Skeletal muscle tissue (tissue), 4 donors: Measurements from ENCODE around the gene PRSS27. TPM values are rescaled to one million over a fixed set of nuclear protein-coding genes. Genes with fewer than 3 reads are reported as not detected.

Experiments used
- H3K27ac ChIP-seq: one replicate; pipeline ENCODE4 v1.7.0; 2013; ENCODE audit warnings: mild to moderate bottlenecking, low read depth, low read length, inconsistent platforms
- H3K27me3 ChIP-seq, 3 donors: one replicate each; pipeline ENCODE4 v1.7.0; 2013; ENCODE audit warnings: low read length in 3 of 3; ENCODE audit not compliant: control insufficient read depth in 3 of 3, insufficient read depth in 3 of 3
- H3K36me3 ChIP-seq, 3 donors: one replicate each; pipeline ENCODE4 v1.7.0; 2013; ENCODE audit warnings: low read length in 3 of 3; ENCODE audit not compliant: control insufficient read depth in 3 of 3, insufficient read depth in 3 of 3
- H3K4me1 ChIP-seq, 3 donors: one replicate each; pipeline ENCODE4 v1.7.0; 2013; ENCODE audit warnings: low read length in 3 of 3, mild to moderate bottlenecking in 3 of 3; ENCODE audit not compliant: control insufficient read depth in 3 of 3, insufficient read depth in 3 of 3
- H3K4me3 ChIP-seq, 3 donors: one replicate each; pipeline ENCODE4 v1.7.0; 2013; ENCODE audit warnings: low read length in 3 of 3
- H3K9ac ChIP-seq, 3 donors: one replicate each; pipeline ENCODE4 v1.7.0; 2013; ENCODE audit warnings: low read length in 3 of 3, mild to moderate bottlenecking in 3 of 3, moderate library complexity in 2 of 3, low read depth in 1 of 3
- H3K9me3 ChIP-seq, 3 donors: one replicate each; pipeline ENCODE4 v1.7.0; 2013; ENCODE audit warnings: low read length in 3 of 3; ENCODE audit not compliant: control insufficient read depth in 3 of 3
- total RNA-seq: library from RNA; depleted of rRNA; stranded (reverse); fragments of >200 nt; gene quantifications from one replicate; pipeline ENCODE4 v1.2.3, GENCODE V29; 2014
- donor health status: Osteomylitis.

PRSS27 gene
- total RNA-seq, 1 donor from 2014 or later, result not detected

GRCh38 chr16:2705351-2705750, 14.7 kb downstream of the PRSS27 start:
- no peak overlapping the region for H3K27ac ChIP-seq
- H3K9ac ChIP-seq, result peak overlapping the region in 1 of 3 donors; percentile 14

GRCh38 chr16:2704983-2705275, 15.1 kb downstream of the PRSS27 start:
- Histone ChIP-seq H3K9ac (peak overlapping the region in 1 of 3 donors; percentile 25), H3K36me3 (peaks cover 37 to 46% (median 39%) of the 10 kb centered on the region in 3 donors), H3K4me1 (peaks cover 31 to 45% (median 38%) of the 10 kb centered on the region in 3 donors), H3K4me3 (no peak overlapping the region), H3K27me3 (no peaks in the 10 kb centered on the region), H3K27ac (no peak overlapping the region), H3K9me3 (no peaks in the 10 kb centered on the region)

More at GRCh38 chr16:2705351-2705750, 14.7 kb downstream of the PRSS27 start:
- Histone ChIP-seq H3K4me3 (no peak overlapping the region), H3K9me3 (no peaks in the 10 kb centered on the region), H3K4me1 (peaks cover 31 to 45% (median 37%) of the 10 kb centered on the region in 3 donors), H3K27me3 (no peaks in the 10 kb centered on the region), H3K36me3 (peaks cover 32 to 42% (median 35%) of the 10 kb centered on the region in 3 donors)

GRCh38 chr16:2704166-2704982, 15.7 kb downstream of the PRSS27 start:
- Histone ChIP-seq H3K27ac (peak overlapping the region; percentile 60), H3K36me3 (peaks cover 41 to 52% (median 45%) of the 10 kb centered on the region in 3 donors), H3K27me3 (no peaks in the 10 kb centered on the region)

GRCh38 chr16:2702871-2703745, 16.9 kb downstream of the PRSS27 start:
- H3K9me3 ChIP-seq, result no peaks in the 10 kb centered on the region
- peaks cover 40 to 52% (median 48%) of the 10 kb centered on the region in 3 donors for H3K36me3 ChIP-seq
- H3K4me3 ChIP-seq, result no peak overlapping the region
- H3K27ac ChIP-seq, result peak overlapping the region; percentile 60
- no peaks in the 10 kb centered on the region for H3K27me3 ChIP-seq
- peaks cover 35 to 56% (median 50%) of the 10 kb centered on the region in 3 donors for H3K4me1 ChIP-seq
- H3K9ac ChIP-seq, result peak overlapping the region in 2 of 3 donors; percentile 53 to 69

More at GRCh38 chr16:2704166-2704982, 15.7 kb downstream of the PRSS27 start:
- Histone ChIP-seq H3K9ac (peak overlapping the region in 2 of 3 donors; percentile 25 to 53), H3K4me3 (no peak overlapping the region), H3K4me1 (peaks cover 35 to 50% (median 43%) of the 10 kb centered on the region in 3 donors), H3K9me3 (no peaks in the 10 kb centered on the region)

- no peak overlapping the region for H3K4me3 ChIP-seq
- peak overlapping the region in 1 of 3 donors; percentile 16 for H3K9ac ChIP-seq
- no peaks in the 10 kb centered on the region for H3K27me3 ChIP-seq
- peaks cover 35 to 56% (median 50%) of the 10 kb centered on the region in 3 donors for H3K4me1 ChIP-seq
- no peak overlapping the region for H3K27ac ChIP-seq
- peaks cover 35 to 48% (median 47%) of the 10 kb centered on the region in 3 donors for H3K36me3 ChIP-seq
- H3K9me3 ChIP-seq, result no peaks in the 10 kb centered on the region
These were observed 17.6 kb downstream of the PRSS27 start for GRCh38 chr16:2702438-2702825.

GRCh38 chr16:2701713-2702437, 18.1 kb downstream of the PRSS27 start:
- Histone ChIP-seq H3K9ac (no peak overlapping the region), H3K27ac (no peak overlapping the region), H3K4me3 (no peak overlapping the region), H3K27me3 (no peaks in the 10 kb centered on the region), H3K9me3 (no peaks in the 10 kb centered on the region), H3K4me1 (peaks cover 35 to 56% (median 50%) of the 10 kb centered on the region in 3 donors), H3K36me3 (peaks cover 38 to 49% (median 48%) of the 10 kb centered on the region in 3 donors)

- no peaks in the 10 kb centered on the region for H3K27me3 ChIP-seq
- H3K9me3 ChIP-seq, result no peaks in the 10 kb centered on the region
- H3K36me3 ChIP-seq, result peaks cover 38 to 50% (median 49%) of the 10 kb centered on the region in 3 donors
- H3K27ac ChIP-seq, result no peak overlapping the region
- no peak overlapping the region for H3K9ac ChIP-seq
- H3K4me1 ChIP-seq, result peaks cover 35 to 55% (median 49%) of the 10 kb centered on the region in 3 donors
- H3K4me3 ChIP-seq, result no peak overlapping the region
These were observed 18.8 kb downstream of the PRSS27 start for GRCh38 chr16:2701272-2701671.

GRCh38 chr16:2700786-2701185, 19.2 kb downstream of the PRSS27 start:
- H3K9me3 ChIP-seq, result no peaks in the 10 kb centered on the region
- H3K27me3 ChIP-seq, result no peaks in the 10 kb centered on the region
- H3K36me3 ChIP-seq, result peaks cover 34 to 50% (median 48%) of the 10 kb centered on the region in 3 donors
- H3K4me1 ChIP-seq, result peaks cover 35 to 50% (median 46%) of the 10 kb centered on the region in 3 donors
- H3K4me3 ChIP-seq, result no peak overlapping the region
- H3K9ac ChIP-seq, result no peak overlapping the region
- H3K27ac ChIP-seq, result no peak overlapping the region

GRCh38 chr16:2699791-2700600, 20.0 kb downstream of the PRSS27 start:
- H3K4me3 ChIP-seq, result no peak overlapping the region
- H3K4me1 ChIP-seq, result peaks cover 29 to 42% (median 40%) of the 10 kb centered on the region in 3 donors
- peaks cover 31 to 49% (median 40%) of the 10 kb centered on the region in 3 donors for H3K36me3 ChIP-seq
- H3K9ac ChIP-seq, result no peak overlapping the region
- H3K27me3 ChIP-seq, result no peaks in the 10 kb centered on the region
- no peaks in the 10 kb centered on the region for H3K9me3 ChIP-seq
- no peak overlapping the region for H3K27ac ChIP-seq
